Rectal smooth muscle tissue (tissue), 1 donor: ENCODE results near the gene DFFB.

Experiments used
- H3K27ac ChIP-seq: one replicate; pipeline ENCODE4 v1.7.0; 2013; ENCODE audit warnings: low read depth, low read length, inconsistent platforms
- H3K27me3 ChIP-seq: one replicate; pipeline ENCODE4 v1.7.0; 2013; ENCODE audit warnings: low read length; ENCODE audit not compliant: control insufficient read depth, insufficient read depth
- H3K36me3 ChIP-seq: one replicate; pipeline ENCODE4 v1.7.0; 2013; ENCODE audit warnings: low read length; ENCODE audit not compliant: control insufficient read depth, insufficient read depth
- H3K4me1 ChIP-seq: one replicate; pipeline ENCODE4 v1.7.0; 2013; ENCODE audit warnings: low read length; ENCODE audit not compliant: control insufficient read depth, insufficient read depth
- H3K4me3 ChIP-seq: one replicate; pipeline ENCODE4 v1.7.0; 2013; ENCODE audit warnings: low read length
- H3K9ac ChIP-seq: one replicate; pipeline ENCODE4 v1.7.0; 2013; ENCODE audit warnings: low read length

Gene DFFB

DNA sequence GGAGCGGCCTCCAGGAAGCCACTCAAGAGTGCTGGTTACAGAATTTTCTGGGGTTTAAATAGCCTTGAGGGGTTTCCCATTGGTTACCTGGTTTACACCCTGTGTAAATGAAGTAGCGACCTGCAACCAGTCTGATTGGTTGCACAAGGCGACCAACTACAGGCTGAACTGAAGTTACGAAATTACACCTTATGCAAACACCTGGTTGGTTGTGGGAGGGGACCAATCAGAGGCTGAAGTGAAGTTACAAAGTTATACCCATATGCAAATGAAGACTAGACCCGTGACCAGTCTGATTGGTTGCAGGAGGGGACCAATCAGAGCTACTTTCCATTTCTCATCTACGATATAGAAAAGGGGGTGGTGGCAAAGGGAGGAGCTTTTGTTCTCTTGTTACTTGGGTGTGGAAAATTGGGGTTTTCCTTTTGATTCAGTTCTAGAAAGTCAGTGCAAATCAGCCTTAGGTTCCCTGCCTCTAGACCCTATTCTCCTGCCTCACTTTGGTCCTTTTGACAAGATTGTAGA is 65.0 kb downstream of the DFFB start:
- no peak overlapping the region for H3K27ac ChIP-seq
- H3K4me1 ChIP-seq, result no peaks in the 10 kb centered on the region
- H3K27me3 ChIP-seq, result no peaks in the 10 kb centered on the region
- no peak overlapping the region for H3K4me3 ChIP-seq
- no peaks in the 10 kb centered on the region for H3K36me3 ChIP-seq
- no peak overlapping the region for H3K9ac ChIP-seq

DNA sequence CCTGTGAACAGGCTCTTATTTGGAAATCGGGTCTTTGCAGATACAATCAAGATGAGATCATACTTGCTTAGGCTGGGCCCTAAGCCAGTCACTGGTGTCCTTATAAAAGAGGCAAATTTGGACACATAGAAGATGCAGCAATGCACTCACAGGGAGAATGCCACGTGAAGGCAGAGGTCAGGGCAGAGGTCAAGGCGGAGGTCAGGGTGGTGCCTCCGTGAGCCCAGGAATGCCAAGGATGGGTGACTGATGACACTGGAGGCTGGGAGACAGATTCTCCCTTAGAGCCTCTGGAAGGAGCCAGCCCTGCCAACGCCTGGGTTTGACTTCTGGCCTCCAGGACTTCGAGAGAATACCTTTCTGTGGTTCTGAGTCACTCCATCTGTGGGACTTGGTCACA is 65.6 kb downstream of the DFFB start:
- no peaks in the 10 kb centered on the region for H3K36me3 ChIP-seq
- H3K4me3 ChIP-seq, result no peak overlapping the region
- H3K9ac ChIP-seq, result no peak overlapping the region
- H3K27ac ChIP-seq, result no peak overlapping the region
- H3K27me3 ChIP-seq, result no peaks in the 10 kb centered on the region
- H3K4me1 ChIP-seq, result no peaks in the 10 kb centered on the region

DNA sequence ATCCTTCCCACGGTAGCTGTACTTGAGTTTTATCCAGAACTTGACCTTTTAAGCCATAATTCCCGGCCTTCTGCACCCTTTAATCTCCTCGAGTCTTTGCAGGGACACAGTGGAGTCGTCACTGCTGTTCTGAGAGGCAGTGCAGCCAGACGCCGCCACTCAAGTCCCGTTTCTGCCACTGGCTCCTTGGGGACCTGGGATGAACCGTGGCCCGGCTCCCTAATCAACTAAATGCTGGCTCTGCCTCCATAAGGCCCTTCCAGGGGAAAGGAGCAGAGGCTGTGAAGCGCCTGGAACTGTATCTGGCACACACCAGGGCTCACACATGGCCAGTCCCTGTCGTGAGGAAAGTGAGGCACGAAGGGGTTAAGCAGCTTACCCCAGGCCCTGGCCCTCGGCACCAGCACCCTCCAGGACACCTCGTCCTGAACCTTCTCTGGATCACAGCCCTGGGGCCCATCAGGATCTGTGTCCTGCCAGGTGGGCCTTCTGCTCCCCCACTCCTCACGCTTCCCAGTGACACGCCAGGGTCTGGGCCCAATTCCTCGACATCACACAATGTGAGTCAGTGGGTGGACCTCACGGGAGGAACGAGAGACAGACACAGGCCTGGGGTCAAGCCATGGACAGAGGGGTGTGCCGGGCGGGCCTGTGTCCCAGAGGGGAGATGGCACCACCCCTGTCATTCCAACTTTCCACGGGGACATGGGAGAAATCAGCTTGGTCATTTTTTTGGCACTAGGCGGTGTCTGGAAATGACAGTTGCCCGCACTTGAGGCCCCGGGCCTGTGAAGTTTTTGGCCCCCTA is 66.3 kb downstream of the DFFB start:
- Histone ChIP-seq H3K9ac (no peak overlapping the region), H3K36me3 (no peaks in the 10 kb centered on the region), H3K4me3 (no peak overlapping the region), H3K4me1 (no peaks in the 10 kb centered on the region), H3K27ac (no peak overlapping the region), H3K27me3 (no peaks in the 10 kb centered on the region)

DNA sequence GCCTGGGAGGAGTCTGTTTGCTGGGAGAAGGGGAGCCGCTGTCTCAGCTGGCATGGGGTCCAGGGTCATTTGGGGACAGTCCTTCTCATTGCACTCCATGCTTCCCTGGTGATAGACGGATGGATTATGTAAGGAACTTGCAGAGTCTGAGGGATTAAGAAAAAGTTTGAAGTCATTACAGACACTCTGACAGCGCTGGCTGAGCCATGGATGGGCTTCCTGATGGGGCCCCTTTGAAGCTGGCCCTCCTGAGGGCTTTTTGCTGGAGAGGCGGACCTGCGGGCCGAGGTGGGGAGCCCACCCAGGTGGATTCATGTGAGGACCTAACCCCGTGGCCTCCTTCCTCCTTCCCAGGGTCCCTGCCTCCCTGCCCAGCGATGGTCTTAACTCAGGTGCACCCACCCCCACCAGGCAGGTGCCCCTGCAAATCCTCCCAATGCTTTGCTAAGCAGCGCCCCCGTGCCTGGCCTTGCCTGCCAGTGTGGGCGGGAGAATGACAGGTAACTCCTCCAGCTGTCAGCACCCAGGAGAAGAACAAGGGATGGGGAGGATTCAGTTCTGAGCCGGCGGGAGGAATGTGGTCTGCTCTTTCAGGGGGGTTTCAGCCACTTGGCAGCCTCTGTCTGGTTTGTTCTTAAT is 67.0 kb downstream of the DFFB start:
- Histone ChIP-seq H3K4me1 (no peaks in the 10 kb centered on the region), H3K36me3 (no peaks in the 10 kb centered on the region), H3K4me3 (no peak overlapping the region), H3K9ac (no peak overlapping the region), H3K27me3 (peaks cover 2% of the 10 kb centered on the region), H3K27ac (no peak overlapping the region)

DNA sequence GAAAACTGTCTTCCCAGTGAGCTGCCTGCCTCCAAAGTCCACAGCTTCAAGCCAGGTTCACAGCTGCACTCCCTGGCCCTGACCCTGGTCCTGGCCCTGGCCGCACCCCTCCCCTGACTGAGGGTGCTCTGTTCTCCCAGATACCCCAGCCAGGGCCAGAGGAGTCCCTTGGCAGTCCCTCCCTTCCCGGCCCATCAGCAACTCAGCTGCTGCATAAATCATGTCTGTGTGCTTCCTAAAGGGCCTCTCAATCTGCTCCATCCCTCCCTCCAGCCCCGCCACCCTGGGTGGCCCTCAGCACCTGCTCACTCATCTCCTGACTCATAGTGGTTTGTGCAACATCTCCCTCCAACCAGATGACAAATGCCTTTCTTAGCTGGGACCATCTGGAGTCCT is 67.5 kb downstream of the DFFB start:
- H3K27ac ChIP-seq, result no peak overlapping the region
- H3K4me3 ChIP-seq, result no peak overlapping the region
- H3K36me3 ChIP-seq, result no peaks in the 10 kb centered on the region
- no peaks in the 10 kb centered on the region for H3K4me1 ChIP-seq
- H3K27me3 ChIP-seq, result peaks cover 4% of the 10 kb centered on the region
- H3K9ac ChIP-seq, result no peak overlapping the region

DNA sequence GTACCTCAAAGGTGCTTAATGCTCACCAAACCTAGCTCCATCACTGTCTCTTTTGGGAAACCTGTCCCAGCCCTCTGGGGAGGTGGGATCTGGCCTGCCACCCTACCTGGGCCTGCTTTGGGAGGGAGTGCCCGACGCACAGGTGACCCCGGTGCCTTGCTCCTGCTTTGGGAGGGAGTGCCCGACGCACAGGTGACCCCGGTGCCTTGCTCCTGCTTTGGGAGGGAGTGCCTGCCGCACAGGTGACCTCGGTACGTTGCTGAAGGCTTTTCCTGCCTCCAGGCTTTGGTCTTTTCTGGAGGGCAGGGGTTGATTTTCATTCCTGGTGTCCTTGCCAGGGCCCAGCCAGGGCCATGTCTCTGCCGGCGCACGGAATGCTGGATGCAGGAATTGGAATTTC is 68.0 kb downstream of the DFFB start:
- H3K36me3 ChIP-seq, result no peaks in the 10 kb centered on the region
- H3K9ac ChIP-seq, result no peak overlapping the region
- H3K4me1 ChIP-seq, result no peaks in the 10 kb centered on the region
- no peak overlapping the region for H3K27ac ChIP-seq
- H3K27me3 ChIP-seq, result peaks cover 4% of the 10 kb centered on the region
- H3K4me3 ChIP-seq, result no peak overlapping the region

DNA sequence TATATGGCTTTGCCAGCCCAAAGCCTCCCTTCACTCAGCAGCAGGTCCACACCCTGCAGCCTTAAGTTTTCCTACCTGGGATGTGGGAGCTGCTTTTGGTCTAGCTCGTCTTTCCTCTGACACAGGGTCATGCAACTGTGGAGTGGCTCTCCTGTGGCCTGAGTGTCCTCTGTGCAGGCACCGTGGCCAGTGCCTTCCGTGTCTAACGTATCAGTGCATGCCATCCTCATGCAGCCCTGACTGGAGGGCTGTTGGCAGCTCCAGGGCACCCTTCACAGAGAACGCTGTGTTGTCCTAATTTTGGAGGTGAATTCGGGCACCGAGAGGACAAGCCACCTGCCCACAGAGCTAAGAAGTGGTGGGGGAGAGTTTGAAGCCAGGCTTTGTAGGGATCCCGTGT is 68.5 kb downstream of the DFFB start:
- H3K4me3 ChIP-seq, result no peak overlapping the region
- H3K27ac ChIP-seq, result no peak overlapping the region
- no peak overlapping the region for H3K9ac ChIP-seq
- H3K27me3 ChIP-seq, result peaks cover 4% of the 10 kb centered on the region
- no peaks in the 10 kb centered on the region for H3K36me3 ChIP-seq
- H3K4me1 ChIP-seq, result no peaks in the 10 kb centered on the region

DNA sequence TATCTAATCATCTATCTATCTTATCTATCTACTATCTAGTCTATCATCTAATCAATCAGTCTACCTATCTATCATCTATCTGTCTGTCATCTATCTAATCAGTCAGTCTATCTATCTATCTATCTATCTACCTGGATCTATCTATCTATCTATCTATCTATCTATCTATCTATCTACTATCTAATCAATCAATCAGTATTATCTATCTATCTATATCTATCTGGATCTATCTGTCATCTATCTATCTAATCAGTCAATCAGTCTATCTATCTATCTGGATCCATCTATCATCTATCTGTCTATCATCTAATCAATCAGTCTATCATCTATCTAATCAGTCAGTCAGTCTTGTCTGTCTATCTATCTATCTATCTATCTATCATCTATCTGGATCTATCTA is 69.7 kb downstream of the DFFB start:
- Histone ChIP-seq H3K27me3 (peaks cover 4% of the 10 kb centered on the region), H3K4me3 (no peak overlapping the region), H3K36me3 (no peaks in the 10 kb centered on the region), H3K27ac (no peak overlapping the region), H3K9ac (no peak overlapping the region), H3K4me1 (no peaks in the 10 kb centered on the region)

DNA sequence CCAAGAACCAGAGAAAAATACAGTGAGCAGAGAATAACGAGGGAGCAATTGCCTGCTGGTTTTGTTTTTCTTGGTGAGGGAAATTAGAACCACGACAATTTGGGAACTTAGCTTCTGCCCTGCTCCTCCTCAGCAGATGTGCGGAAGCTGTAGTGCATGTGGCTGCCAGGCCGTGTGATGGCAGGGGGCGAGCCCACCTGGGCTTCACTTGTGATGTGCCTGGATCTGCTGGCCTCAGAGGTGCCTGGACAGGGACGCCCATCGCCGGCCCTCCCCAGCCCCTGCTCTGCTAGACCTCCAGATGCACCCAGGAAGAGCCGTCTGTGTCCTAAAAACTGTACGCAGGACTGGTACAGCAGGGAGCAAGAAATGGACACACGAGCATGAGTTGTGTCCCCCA is 71.3 kb downstream of the DFFB start:
- Histone ChIP-seq H3K4me3 (no peak overlapping the region), H3K27ac (no peak overlapping the region), H3K36me3 (no peaks in the 10 kb centered on the region), H3K9ac (no peak overlapping the region), H3K4me1 (no peaks in the 10 kb centered on the region), H3K27me3 (peaks cover 4% of the 10 kb centered on the region)

DNA sequence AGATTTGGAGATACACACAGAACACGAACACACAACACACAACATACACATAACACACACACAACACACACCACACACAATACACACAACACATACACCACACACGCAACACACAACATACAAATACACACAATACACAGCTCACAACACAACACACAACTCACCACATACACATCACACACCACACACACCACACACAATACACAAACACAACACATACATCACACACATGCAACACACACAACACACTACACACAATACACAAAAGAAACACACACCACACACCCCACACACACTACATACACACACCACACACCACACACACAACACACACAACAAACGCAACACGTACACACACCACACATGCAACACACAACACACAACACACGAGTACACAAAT is 71.8 kb downstream of the DFFB start:
- H3K4me3 ChIP-seq, result no peak overlapping the region
- no peak overlapping the region for H3K27ac ChIP-seq
- H3K27me3 ChIP-seq, result peaks cover 4% of the 10 kb centered on the region
- H3K36me3 ChIP-seq, result no peaks in the 10 kb centered on the region
- H3K4me1 ChIP-seq, result no peaks in the 10 kb centered on the region
- no peak overlapping the region for H3K9ac ChIP-seq

DNA sequence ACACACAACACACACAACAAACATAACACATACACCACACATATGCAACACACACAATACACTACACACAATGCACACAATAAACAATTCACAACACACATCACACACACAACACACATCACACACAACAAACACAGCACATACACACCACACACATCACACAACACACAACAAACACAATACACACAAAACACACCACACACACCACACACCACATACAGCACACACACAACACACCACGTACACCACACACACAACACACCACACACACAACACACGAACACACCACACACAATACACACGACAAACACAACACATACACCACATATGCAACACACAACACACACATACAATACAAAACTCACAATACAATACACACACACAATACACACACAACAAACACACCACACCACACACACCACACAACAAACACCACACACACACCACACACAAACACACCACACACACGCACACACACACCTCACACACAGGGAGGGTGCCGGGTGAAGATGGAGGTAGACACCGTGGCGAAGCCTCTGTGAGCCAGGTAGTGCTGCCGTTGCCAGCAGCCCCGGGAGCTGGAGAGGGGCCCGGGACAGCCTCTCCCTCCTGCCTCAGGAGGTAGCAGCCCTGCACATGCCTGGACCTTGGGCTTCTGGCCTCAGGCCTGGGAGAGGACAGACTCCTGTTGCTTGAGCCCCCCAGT is 73.2 kb downstream of the DFFB start:
- H3K9ac ChIP-seq, result no peak overlapping the region
- H3K4me3 ChIP-seq, result no peak overlapping the region
- no peak overlapping the region for H3K27ac ChIP-seq
- peaks cover 4% of the 10 kb centered on the region for H3K27me3 ChIP-seq
- no peaks in the 10 kb centered on the region for H3K36me3 ChIP-seq
- H3K4me1 ChIP-seq, result no peaks in the 10 kb centered on the region

DNA sequence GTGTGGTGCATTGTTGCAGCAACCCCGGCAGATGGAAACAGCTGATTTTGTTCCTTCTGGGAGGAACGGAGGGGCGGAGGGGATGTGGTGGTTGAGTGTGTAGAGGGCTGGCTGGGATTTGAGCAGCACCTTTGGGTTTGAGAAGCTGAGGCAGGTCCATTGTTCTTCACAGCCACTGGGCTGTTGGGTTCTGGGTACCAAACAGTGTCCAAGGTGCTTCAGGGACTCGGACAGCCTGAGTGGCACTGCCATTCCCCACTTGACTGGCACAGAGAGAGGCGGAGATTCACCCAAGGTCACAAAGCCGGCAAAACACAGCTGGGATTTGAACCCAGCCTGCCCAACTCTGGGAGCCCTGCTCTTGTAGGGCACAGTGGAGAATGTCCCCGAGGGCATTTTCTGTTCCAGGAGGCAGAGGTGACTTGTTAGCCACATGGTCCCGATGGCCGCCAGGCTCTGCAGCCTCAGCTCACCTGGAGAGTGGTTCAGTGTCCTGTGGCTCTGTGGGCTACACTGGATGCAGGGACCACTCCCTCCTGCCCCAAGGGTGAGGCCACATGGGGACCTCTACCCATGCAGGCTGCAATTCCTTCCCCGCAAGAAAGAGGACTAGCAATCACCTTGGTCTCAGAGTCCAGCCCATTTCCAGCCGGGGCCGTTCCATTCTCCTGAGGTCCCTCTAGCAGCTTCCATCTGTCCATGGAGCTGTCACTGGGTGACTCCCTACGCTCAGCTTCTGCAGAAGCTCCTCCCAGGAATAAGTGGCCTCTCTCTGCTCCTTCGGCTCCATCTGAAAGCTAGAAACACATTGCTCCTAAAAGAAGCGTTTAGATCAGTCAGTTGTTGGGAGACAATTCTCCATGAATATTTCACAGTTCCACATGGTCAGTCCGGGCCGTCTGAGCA is 74.0 kb downstream of the DFFB start:
- no peak overlapping the region for H3K9ac ChIP-seq
- no peak overlapping the region for H3K27ac ChIP-seq
- H3K4me1 ChIP-seq, result no peaks in the 10 kb centered on the region
- H3K27me3 ChIP-seq, result peaks cover 4% of the 10 kb centered on the region
- H3K4me3 ChIP-seq, result no peak overlapping the region
- H3K36me3 ChIP-seq, result no peaks in the 10 kb centered on the region
